ENCODE data around the gene TENM4.

DNA sequence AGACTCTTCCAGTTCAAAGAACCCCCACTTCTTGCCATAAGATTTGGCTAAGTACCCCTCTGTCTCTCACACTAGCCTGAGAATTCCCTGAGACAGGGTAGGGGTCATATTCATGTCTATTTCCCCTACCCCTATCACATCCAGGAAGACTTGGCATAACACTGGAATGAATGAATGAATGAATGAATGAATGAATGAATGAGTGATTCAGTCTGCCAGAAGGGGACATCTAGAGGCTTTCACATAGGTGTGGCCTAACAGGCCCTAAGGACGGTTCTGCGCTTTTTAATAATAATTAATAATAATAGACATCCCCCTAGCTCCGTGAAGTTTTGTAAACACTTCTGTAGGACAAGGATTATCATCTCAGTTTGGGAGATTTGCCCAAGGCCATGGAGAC lies 415.7 kb downstream of the TENM4 start:
- TF ChIP-seq, protein P1, sequence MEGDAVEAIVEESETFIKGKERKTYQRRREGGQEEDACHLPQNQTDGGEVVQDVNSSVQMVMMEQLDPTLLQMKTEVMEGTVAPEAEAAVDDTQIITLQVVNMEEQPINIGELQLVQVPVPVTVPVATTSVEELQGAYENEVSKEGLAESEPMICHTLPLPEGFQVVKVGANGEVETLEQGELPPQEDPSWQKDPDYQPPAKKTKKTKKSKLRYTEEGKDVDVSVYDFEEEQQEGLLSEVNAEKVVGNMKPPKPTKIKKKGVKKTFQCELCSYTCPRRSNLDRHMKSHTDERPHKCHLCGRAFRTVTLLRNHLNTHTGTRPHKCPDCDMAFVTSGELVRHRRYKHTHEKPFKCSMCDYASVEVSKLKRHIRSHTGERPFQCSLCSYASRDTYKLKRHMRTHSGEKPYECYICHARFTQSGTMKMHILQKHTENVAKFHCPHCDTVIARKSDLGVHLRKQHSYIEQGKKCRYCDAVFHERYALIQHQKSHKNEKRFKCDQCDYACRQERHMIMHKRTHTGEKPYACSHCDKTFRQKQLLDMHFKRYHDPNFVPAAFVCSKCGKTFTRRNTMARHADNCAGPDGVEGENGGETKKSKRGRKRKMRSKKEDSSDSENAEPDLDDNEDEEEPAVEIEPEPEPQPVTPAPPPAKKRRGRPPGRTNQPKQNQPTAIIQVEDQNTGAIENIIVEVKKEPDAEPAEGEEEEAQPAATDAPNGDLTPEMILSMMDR (IDR thresholded peaks at IDR 0.05; ENCODE audit: poor library complexity, severe bottlenecking): no peak
- TF ChIP-seq EP300 (conservative IDR thresholded peaks at IDR 0.05; ENCODE audit: poor library complexity, severe bottlenecking): no peak
- no peak for TF ChIP-seq EZH2 (IDR thresholded peaks at IDR 0.05; ENCODE audit: borderline replicate concordance, insufficient read depth, low read length, poor library complexity, severe bottlenecking)
- no peak for TF ChIP-seq TAF1 (IDR thresholded peaks at IDR 0.05; ENCODE audit: low read depth)
- no peak for TF ChIP-seq POLR2AphosphoS5 (IDR thresholded peaks at IDR 0.05)
